Caco-2 (cell line): Measurements from ENCODE around the gene IPO9. TPM values are rescaled to one million over a fixed set of nuclear protein-coding genes. Genes with fewer than 3 reads are reported as not detected.

Experiments
- BruUV-seq: library from RNA; stranded (reverse); fragments of 400-500 nt; replicated peaks from 2 replicates; lab custom pipeline; 2021; lab: Mats Ljungman, UMichigan
- CTCF ChIA-PET: fragments of 300-600 bp; sonication (Branson Sonifier 250); formaldehyde crosslinking; loops from one replicate; lab custom pipeline; 2022; ENCODE audit warnings: antibody characterized with exemption; lab: Charles Lee
- POLR2A ChIA-PET: fragments of 300-600 bp; sonication (Branson Sonifier 250); formaldehyde crosslinking; loops from one replicate; lab custom pipeline; 2022; ENCODE audit warnings: antibody characterized with exemption; lab: Charles Lee
- DNase-seq, 2 experiments: peaks; one replicate each; pipeline versions ENCODE4 v3.0.0 to v3.0.0-alpha.2; 2020 to 2022
- H3K27me3 ChIP-seq: replicated peaks from 2 replicates; pipeline ENCODE4 v1.6.0; 2011; ENCODE audit warnings: low read length; ENCODE audit not compliant: control insufficient read depth, insufficient read depth
- H3K36me3 ChIP-seq: 2 replicates; pipeline ENCODE4 v1.5.1; 2011; ENCODE audit warnings: low read length; ENCODE audit not compliant: control insufficient read depth, insufficient read depth
- H3K4me1 ChIP-seq: fragments of 250-450 bp; sonication (Bioruptor Pico); 2 replicates; pipeline ENCODE4 v1.5.1; 2020; ENCODE audit warnings: mild to moderate bottlenecking
- H3K4me3 ChIP-seq: 2 replicates; pipeline ENCODE4 v1.5.1; 2011; ENCODE audit warnings: low read depth, mild to moderate bottlenecking, control low read depth, low read length
- H3K9me3 ChIP-seq: fragments of 250-450 bp; sonication (Bioruptor Pico); 2 replicates; pipeline ENCODE4 v1.5.1; 2020; ENCODE audit warnings: mild to moderate bottlenecking, moderate library complexity
- H3K27ac Mint-ChIP-seq: one replicate; pipeline ENCODE4 v1.8.0; 2022; ENCODE audit warnings: mixed read lengths; ENCODE audit not compliant: unreplicated experiment
- H3K27me3 Mint-ChIP-seq: one replicate; pipeline ENCODE4 v1.8.0; 2022; ENCODE audit warnings: mixed read lengths; ENCODE audit not compliant: insufficient read depth, unreplicated experiment
- H3K36me3 Mint-ChIP-seq: one replicate; pipeline ENCODE4 v1.8.0; 2022; ENCODE audit warnings: mild to moderate bottlenecking, mixed read lengths; ENCODE audit not compliant: insufficient read depth, unreplicated experiment
- H3K4me1 Mint-ChIP-seq: one replicate; pipeline ENCODE4 v1.8.0; 2022; ENCODE audit warnings: low read depth, mixed read lengths; ENCODE audit not compliant: unreplicated experiment
- H3K4me3 Mint-ChIP-seq: one replicate; pipeline ENCODE4 v1.8.0; 2022; ENCODE audit warnings: mild to moderate bottlenecking, moderate library complexity, mixed read lengths; ENCODE audit not compliant: unreplicated experiment
- H3K9me3 Mint-ChIP-seq: one replicate; pipeline ENCODE4 v1.8.0; 2022; ENCODE audit warnings: mixed read lengths; ENCODE audit not compliant: unreplicated experiment
- intact Hi-C: fragments of 100-400 bp; cut with micrococcal nuclease; formaldehyde crosslinking; loops from one replicate; pipeline ENCODE4 v1.10.0; 2022; ENCODE audit not compliant: unreplicated experiment
- total RNA-seq: library from RNA; stranded (reverse); gene quantifications from 2 replicates; pipeline ENCODE4 v1.2.3, GENCODE V29; 2022
- TF ChIP-seq, protein P1 (sequence below), 2 experiments: fragments of 200-600 bp in 1 of 2; IDR thresholded peaks; 1 replicate in 1 of 2; 2 replicates in 1 of 2; pipeline versions ENCODE4 v1.5.1 to v1.8.0; 2011 to 2022; ENCODE audit warnings: antibody characterized with exemption in 1 of 2, control low read depth in 1 of 2, inconsistent platforms in 1 of 2, low read depth in 1 of 2, low read length in 1 of 2, mild to moderate bottlenecking in 1 of 2, moderate library complexity in 1 of 2; ENCODE audit not compliant: insufficient read depth in 1 of 2, severe bottlenecking in 1 of 2, unreplicated experiment in 1 of 2

The IPO9 gene
- total RNA-seq, 1 experiment from 2014 or later, result 107 TPM

DNA sequence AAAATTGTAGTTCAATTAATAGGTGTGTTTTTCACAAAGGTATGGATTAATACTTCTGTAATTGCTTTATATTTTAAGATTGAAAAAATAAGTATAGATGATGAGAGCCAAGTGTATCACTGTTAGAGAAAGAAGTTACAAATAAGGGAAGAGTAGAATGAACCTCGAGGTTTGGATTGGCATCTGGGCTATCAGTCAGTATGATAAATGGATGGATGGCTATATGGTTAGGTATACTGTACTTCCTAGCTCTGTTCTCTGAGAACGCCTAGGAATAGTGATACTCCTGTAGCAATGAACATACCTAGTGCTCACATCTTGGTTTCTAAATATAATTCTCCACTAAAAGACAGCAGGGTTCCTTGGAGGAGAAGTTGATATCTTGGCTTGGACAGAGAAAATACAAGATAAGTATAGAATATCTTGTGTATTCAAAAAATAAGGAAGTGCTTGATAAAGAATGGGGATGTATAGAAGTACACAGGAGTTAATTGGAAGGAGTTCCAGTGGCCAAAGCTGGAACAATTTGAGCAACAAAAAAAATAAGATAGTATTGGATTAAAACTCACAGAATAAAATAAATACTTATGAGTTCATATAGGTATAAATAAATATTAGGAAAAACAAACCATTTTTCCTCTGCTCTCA is 12.4 kb downstream of the IPO9 start:
- Histone ChIP-seq H3K4me1 (no peaks in the 10 kb centered on the region; the same call in none of the 2 replicates), H3K9me3 (no peaks in the 10 kb centered on the region), H3K36me3 (no peaks in the 10 kb centered on the region), H3K27me3 (no peaks in the 10 kb centered on the region), H3K4me3 (no peak overlapping the region)
- Mint-ChIP-seq H3K4me3 (no peak overlapping the region), H3K27ac (no peak overlapping the region), H3K9me3 (no peaks in the 10 kb centered on the region), H3K27me3 (no peaks in the 10 kb centered on the region), H3K36me3 (peaks cover 16% of the 10 kb centered on the region), H3K4me1 (peaks cover 6% of the 10 kb centered on the region)
- ChIA-PET CTCF (no interaction called here), POLR2A (no interaction called here)
- no TSS peak for BruUV-seq
- intact Hi-C loops, result no loop called here
- TF ChIP-seq, protein P1, sequence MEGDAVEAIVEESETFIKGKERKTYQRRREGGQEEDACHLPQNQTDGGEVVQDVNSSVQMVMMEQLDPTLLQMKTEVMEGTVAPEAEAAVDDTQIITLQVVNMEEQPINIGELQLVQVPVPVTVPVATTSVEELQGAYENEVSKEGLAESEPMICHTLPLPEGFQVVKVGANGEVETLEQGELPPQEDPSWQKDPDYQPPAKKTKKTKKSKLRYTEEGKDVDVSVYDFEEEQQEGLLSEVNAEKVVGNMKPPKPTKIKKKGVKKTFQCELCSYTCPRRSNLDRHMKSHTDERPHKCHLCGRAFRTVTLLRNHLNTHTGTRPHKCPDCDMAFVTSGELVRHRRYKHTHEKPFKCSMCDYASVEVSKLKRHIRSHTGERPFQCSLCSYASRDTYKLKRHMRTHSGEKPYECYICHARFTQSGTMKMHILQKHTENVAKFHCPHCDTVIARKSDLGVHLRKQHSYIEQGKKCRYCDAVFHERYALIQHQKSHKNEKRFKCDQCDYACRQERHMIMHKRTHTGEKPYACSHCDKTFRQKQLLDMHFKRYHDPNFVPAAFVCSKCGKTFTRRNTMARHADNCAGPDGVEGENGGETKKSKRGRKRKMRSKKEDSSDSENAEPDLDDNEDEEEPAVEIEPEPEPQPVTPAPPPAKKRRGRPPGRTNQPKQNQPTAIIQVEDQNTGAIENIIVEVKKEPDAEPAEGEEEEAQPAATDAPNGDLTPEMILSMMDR (IDR thresholded peaks at IDR 0.05; ENCODE audit: insufficient read depth in 1 of 2, low read depth in 1 of 2, low read length in 1 of 2, severe bottlenecking in 1 of 2, unreplicated experiment in 1 of 2), result no peak
- DNase-seq, result no peak

DNA sequence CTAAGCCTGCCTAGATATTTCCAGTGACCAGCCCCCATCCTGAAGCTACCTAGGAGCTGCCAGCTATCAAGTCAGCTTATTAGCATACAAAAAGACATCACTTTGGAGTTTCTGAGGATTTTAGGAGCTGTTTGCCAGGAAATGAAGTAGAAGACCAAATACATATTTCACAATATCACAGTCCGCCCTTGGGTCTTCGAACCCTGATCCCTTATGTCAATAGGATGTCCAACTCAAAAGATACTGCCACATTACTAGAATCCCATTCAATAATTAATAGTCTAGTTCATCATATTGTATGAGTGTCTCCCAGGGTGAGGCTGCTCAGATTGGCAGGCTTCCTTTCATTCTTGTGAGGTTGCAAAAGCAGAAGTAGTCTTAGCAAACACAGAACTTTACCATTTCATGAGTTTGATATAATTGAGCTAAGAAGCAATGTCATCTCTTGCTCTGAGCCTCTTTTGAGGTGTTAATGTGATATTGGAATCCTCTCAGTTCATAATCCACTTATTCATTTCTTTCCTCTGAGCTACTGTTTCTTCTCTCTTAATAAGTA is 13.6 kb downstream of the IPO9 start:
- H3K9me3 Mint-ChIP-seq, result no peaks in the 10 kb centered on the region
- H3K27me3 Mint-ChIP-seq, result no peaks in the 10 kb centered on the region
- no TSS peak for BruUV-seq
- intact Hi-C loops, result no loop called here
- CTCF ChIA-PET, result interaction anchor here (0.6 kb wide), 1 partner anchor 89 kb away, joined by 5 read pairs; no protein-coding TSS in a partner anchor
- H3K4me1 Mint-ChIP-seq, result peaks cover 6% of the 10 kb centered on the region
- no peaks in the 10 kb centered on the region for H3K27me3 ChIP-seq
- H3K27ac Mint-ChIP-seq, result no peak overlapping the region
- no peaks in the 10 kb centered on the region; the same call in none of the 2 replicates for H3K4me1 ChIP-seq
- H3K36me3 ChIP-seq, result no peaks in the 10 kb centered on the region
- POLR2A ChIA-PET, result interaction anchor here (1.3 kb wide), 1 partner anchor 13 kb away, joined by 4 read pairs; no protein-coding TSS in a partner anchor
- H3K9me3 ChIP-seq, result no peaks in the 10 kb centered on the region
- no peak overlapping the region for H3K4me3 Mint-ChIP-seq
- TF ChIP-seq, protein P1 (IDR thresholded peaks at IDR 0.05; ENCODE audit: insufficient read depth in 1 of 2, low read depth in 1 of 2, low read length in 1 of 2, severe bottlenecking in 1 of 2, unreplicated experiment in 1 of 2), result no peak
- DNase-seq, result no peak
- H3K4me3 ChIP-seq, result no peak overlapping the region
- H3K36me3 Mint-ChIP-seq, result peaks cover 19% of the 10 kb centered on the region

DNA sequence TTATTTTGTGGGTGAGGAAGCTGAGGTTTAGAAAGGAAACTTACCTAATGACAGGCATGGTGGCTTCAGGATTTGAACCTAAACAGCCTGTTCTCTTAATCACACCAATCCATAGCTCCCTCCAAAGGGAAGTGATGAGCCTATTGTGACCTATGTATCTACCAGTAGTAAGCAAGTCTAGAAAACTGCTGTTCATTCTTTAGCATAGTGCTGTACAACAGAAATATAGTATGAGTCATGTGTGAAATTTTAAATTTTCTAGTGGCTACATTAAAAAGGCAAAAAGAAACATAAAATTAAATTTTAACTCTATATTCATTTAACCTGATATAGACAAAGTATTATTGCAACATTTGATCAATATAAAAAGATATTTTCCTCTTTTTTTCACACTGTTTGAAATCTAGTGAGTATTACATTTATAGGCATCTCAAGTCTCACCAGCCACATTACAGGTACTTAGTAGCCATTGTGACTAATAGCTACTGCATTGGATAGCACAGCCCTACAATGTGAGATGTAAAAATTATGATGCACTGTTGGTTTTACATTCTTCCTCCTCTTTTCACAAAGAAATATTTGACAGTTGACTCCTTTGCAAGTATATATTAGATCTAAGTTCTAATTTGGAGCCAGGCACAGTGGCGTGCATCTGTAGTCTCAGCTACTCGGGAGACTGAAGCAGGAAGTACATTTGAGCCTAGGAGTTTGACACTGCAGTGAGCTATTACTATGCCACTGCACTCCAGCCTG is 16.6 kb downstream of the IPO9 start:
- Histone ChIP-seq H3K27me3 (no peaks in the 10 kb centered on the region), H3K9me3 (no peaks in the 10 kb centered on the region), H3K4me3 (no peak overlapping the region), H3K36me3 (no peaks in the 10 kb centered on the region), H3K4me1 (no peaks in the 10 kb centered on the region; the same call in none of the 2 replicates)
- BruUV-seq, result no TSS peak
- no peak overlapping the region for H3K4me3 Mint-ChIP-seq
- no peak overlapping the region for H3K27ac Mint-ChIP-seq
- TF ChIP-seq, protein P1 (IDR thresholded peaks at IDR 0.05; ENCODE audit: insufficient read depth in 1 of 2, low read depth in 1 of 2, low read length in 1 of 2, severe bottlenecking in 1 of 2, unreplicated experiment in 1 of 2), result no peak
- no peaks in the 10 kb centered on the region for H3K9me3 Mint-ChIP-seq
- no peaks in the 10 kb centered on the region for H3K27me3 Mint-ChIP-seq
- intact Hi-C loops, result no loop called here
- POLR2A ChIA-PET, result interaction anchor here (0.6 kb wide), 1 partner anchor 14 kb away, joined by 3 read pairs; no protein-coding TSS in a partner anchor
- peaks cover 6% of the 10 kb centered on the region for H3K4me1 Mint-ChIP-seq
- no peak for DNase-seq
- CTCF ChIA-PET, result no interaction called here
- peaks cover 14% of the 10 kb centered on the region for H3K36me3 Mint-ChIP-seq
